SK-N-MC (cell line): ENCODE results near the gene AAR2.

Experiments used
- EZH2 ChIP-seq: fragments of 200-600 bp; sonication (generic); IDR thresholded peaks from one replicate; pipeline ENCODE4 v1.6.1; 2017; ENCODE audit warnings: antibody characterized with exemption
- POLR2AphosphoS5 ChIP-seq: IDR thresholded peaks from 2 replicates; pipeline ENCODE4 v1.6.1; 2012; ENCODE audit warnings: mild to moderate bottlenecking, low read depth, low read length, borderline replicate concordance

- no peak for TF ChIP-seq EZH2
- no peak for TF ChIP-seq POLR2AphosphoS5
Measured at GRCh38 chr20:36205026-36205425, 31.3 kb upstream of the AAR2 start.
